ENCODE results near the gene MIEF2.
A peak's percentile ranks its signal among the peaks of the same experiment; 100 is the strongest.
"Not testable (repeated sequence)": the region's sequence is repeated elsewhere in the genome, so short reads cannot be mapped to it uniquely, and the experiment has no call there.

MIEF2 gene

GRCh38 chr17:18260332-18261145 is at the start of gene MIEF2:
Gene MIEF2 (plus strand): TSS chr17:18260662. CDS start chr17:18262721, 2,059 bp downstream.
- Histone ChIP-seq H3K27ac (peak within 1 kb of the TSS; percentile 96 to 97), H3K4me3 (peak within 1 kb of the TSS; percentile 90)
- TF ChIP-seq CTCF (IDR thresholded peaks at IDR 0.05), result no peak
- DNase-seq (ENCODE audit: low spot score), result peak; percentile 96

GRCh38 chr17:18213666-18214270 is 46.7 kb upstream of the MIEF2 start:
- no peak for TF ChIP-seq CTCF (IDR thresholded peaks at IDR 0.05)
- H3K4me3 ChIP-seq, result no peak overlapping the region
- no peak for DNase-seq (ENCODE audit: low spot score)
- H3K27ac ChIP-seq, result no peak overlapping the region

- not testable (repeated sequence) for H3K27ac ChIP-seq; H3K4me3 ChIP-seq; DNase-seq (ENCODE audit: low spot score)
Observed at GRCh38 chr17:18216906-18217305, 43.6 kb upstream of the MIEF2 start.

GRCh38 chr17:18217412-18218015 is 42.9 kb upstream of the MIEF2 start:
- Histone ChIP-seq H3K4me3 (no peak overlapping the region), H3K27ac (no peak overlapping the region)
- DNase-seq (ENCODE audit: low spot score), result no peak
- peak; percentile 72 for TF ChIP-seq CTCF (IDR thresholded peaks at IDR 0.05)

GRCh38 chr17:18218756-18219415 is 41.6 kb upstream of the MIEF2 start:
- Histone ChIP-seq H3K4me3 (no peak overlapping the region), H3K27ac (peak overlapping the region in 1 of 2 donors; percentile 28)
- DNase-seq (ENCODE audit: low spot score), result no peak
- no peak for TF ChIP-seq CTCF (IDR thresholded peaks at IDR 0.05)

GRCh38 chr17:18224053-18224386 is 36.4 kb upstream of the MIEF2 start:
- Histone ChIP-seq H3K27ac (peak overlapping the region in 1 of 2 donors; percentile 81), H3K4me3 (no peak overlapping the region)
- DNase-seq (ENCODE audit: low spot score), result no peak

More at GRCh38 chr17:18224053-18224386, 36.4 kb upstream of the MIEF2 start:
- TF ChIP-seq CTCF (IDR thresholded peaks at IDR 0.05), result no peak
